Activated CD4-positive, alpha-beta T cell treated with anti-CD3 and anti-CD28 coated beads, Interleukin-2, amount 50 U/mL, for 16 hours (primary cell): Measurements from ENCODE around the gene FBXO9.

Source experiments
- DNase-seq: peaks from one replicate; pipeline ENCODE4 v3.0.0-alpha.2; 2020

FBXO9 gene

DNA sequence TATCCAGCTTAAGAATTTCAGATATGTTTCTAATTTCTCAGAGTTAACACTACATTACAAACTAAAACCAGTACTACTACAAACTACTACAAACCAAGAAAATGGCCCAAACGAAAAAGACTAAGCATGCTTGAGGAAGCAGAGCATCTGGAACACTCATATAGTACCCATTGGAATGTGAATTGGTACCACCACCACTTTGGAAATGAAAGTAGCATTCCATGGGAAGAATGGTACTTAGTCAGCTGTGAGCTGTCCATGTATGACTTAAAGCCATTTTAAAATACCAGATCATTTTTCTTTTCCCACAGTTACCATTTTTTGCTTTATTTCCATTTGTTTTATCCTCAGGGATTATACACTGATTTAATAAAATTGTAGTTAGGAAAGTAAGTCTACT, 30.5 kb downstream of the FBXO9 start:
- no peak for DNase-seq

DNA sequence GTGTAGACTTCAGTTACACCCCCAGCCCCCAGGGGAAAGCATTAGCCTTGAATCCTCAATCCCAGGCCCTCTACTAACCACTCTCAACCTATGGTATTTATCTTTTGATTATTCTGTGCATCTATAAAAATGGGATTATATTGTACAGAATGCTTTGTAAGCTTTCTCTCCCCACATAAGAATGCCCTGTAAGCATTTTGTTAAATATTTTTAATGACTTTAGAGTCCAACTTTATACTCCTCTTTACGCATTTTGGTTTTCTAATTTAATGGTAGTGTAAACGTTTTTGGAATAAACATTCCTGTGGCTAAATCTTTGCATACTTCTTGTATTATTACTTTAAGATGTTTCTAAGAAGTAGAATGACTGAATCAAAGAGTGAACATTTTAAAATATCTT, 35.4 kb downstream of the FBXO9 start:
- DNase-seq, result no peak

DNA sequence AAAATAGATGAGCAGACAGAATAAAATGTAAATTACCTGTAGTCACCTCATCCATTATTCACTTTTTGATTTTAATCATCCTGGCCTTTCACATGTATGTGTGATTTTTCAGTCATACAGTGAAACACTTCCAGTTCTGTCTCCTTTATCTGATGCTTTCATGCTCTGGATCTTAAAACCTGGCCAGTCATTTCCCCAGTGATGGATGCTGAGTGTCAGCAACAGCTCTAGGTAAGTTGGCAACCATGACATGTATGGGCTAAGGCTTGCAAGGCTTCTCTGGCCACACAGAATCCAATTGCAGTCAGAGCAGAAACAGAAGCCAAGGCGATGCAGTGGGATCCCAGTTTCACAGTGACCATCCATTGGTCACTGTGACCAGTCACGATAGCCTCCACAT, 35.8 kb downstream of the FBXO9 start:
- no peak for DNase-seq

DNA sequence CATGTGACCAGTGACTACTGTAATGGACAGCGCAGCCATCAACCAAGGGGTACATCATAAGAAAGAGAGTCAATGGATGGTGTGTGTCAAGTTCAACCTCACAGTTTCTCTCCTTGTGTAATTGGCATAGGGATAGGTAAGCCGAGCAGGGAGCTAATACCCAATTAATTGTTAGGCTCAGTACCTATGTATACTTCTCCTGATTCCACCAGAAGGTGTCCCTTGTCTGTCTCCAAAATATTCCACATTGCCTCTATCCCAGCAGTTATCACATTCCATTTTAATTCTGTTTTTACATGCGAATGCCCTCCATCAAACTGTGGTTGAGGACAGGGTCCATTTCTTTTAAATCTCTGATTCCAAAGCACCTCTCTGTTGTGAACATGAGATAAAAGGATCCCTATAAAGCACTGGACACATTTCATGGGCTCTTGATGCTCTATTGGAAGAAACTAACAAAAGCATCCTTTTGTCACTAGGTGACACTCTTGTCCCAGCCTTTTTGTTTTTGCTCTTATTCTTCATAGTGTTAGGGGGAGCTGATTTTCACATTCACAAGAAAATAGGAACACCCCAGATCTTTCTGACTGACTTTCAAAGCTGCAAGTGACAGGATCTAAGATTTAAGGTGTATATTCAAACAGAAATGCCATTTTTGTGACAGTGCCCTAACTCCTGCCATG, 38.9 kb downstream of the FBXO9 start:
- DNase-seq, result no peak

DNA sequence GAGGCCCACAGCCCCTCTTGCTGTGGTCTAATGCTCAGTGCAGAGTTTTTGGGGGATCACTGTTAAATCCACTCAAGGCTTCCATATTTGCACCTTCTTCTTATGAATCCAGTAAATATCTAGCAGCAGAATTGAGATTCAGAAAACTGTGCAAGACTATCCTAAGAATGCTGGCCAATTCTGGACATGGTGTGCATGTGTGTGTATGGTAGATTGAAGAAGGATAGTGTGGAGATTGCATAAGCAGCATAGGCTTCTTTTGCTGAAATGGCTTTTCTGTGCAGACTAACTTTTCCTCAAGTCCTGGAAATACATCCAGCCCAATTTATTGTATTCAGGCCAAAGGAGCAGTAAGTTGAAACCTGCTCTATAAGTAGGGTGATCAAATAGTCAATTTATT, 39.7 kb downstream of the FBXO9 start:
- no peak for DNase-seq

DNA sequence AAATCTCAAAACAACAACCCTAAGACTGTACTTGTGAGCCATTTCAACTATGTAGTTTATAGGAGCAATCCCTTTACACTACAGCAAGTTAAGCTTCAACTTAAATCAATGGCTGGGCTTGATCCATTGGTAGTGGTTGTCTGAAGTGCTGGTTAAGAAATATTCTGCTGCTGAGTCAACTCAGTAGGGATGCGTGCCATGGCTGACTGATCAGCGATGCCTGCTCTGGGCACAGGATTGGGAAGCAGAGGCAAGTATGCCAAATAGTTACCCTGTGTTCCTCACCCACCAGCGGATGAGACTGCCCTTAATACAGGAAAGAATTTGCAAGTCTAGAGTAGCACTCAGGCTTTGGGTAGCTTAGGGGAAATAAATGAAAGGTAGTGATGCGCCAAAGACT, 41.9 kb downstream of the FBXO9 start:
- no peak for DNase-seq

DNA sequence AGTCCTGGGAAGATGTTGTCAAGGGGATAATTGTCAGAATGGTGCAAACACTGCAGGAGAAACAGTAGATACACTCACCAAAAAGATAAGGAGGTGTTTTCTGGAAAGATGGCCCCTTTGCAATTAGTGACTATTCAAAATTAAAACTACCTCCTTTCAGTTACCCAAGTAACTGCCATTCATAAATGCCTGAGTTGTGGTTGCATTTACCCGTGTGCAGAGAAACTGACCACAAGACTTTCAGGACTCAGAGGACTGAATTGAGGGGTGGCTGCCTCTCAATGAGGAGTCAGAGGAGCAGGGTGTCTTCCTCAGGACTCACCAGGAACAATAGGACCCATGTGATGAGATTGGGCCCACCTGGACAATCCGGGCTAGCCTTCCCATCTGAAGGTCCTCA, 44.4 kb downstream of the FBXO9 start:
- peak; percentile 6 for DNase-seq

DNA sequence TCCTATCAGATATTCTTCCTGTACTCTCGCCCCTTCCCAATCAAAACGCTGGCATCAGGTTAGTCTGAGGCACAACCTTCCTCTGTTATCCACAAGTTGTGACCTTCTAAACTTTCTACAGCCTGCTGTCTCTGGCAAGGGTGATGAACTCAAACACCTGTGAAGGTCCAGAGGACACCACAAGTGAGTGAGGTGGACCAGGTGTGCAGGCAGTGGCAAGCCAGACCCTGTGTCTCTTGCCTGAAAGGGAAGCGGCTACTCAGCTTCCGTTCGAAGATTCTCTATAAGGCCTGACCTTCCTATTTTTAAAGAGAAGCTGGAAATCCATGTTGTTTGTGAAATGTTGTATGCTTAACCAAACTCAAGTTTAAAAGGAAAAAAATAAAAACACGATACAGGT, 46.7 kb downstream of the FBXO9 start:
- DNase-seq, result no peak

DNA sequence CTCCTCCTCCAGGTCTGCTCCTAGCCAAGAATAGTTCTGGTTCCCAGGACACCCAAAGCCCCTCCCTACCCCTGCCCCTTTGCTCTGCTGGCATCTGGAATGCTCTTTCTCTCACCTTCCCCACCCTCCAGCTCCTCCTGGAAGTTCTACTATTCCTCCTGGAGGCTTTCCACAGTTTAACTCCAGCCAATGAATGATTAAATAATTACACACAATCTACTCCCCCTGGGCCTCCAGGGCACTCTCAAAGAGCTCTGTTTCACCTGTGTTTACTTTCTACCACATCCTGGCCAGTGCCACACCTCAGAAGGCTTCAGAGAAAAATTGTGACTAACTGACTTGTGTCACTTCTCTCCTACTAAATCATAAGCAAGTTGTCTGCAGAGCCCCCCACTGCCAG, 47.2 kb downstream of the FBXO9 start:
- no peak for DNase-seq

DNA sequence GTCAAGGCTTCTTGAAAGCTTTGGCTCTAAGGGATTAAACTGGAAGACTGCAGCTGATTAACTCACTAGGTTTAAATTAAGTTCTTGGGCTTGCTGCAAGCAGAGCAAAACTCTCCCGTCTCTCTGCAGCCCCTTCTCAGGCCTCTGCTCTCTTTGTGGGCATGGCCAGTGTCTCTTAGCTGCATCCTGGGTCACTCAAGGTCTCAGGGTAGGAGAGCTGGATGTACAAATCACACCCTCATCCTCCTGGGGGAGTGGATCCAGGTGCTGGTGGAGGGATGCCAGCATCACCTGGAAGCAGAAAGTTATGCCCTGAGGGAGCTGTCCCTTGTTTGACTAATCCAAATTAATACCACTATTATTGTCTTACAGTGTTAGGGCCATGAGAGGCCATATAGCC, 47.7 kb downstream of the FBXO9 start:
- no peak for DNase-seq

DNA sequence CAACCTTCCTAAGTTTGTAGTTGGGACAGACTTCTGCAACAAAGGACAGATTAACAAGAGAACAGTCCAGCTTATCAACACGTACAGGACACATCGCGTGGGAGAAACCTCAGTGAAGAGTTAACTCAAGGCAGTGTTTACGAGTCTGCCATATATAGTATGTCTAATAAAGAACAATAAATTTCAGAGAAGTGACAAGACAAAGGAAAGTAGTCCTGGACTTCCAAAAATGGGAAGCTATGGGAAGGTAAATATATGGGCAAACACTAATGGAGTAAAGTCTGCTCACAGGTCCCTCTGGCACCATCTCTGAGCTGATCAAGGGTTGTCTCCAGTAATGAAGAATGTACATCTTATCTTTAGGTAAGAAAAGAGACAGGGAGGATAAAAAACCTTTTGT, 48.5 kb downstream of the FBXO9 start:
- DNase-seq, result no peak

DNA sequence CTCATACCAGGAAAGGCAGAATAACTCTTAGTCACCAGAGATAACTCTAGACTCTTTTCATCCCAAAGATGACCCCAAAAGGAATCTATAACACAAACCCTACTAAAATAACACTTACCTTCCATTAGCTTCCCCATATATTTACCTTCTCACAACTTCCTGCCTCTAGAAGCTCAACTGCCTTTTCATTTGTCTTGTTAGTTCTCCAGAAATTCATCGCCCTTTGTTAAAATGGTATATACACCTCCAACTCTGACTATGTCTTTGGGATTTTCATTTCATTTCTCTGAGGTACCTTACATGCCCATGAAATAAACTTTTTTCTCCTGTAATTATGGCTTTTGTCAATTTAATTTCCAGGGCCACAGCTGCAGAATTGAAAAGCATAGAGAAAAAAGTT, 49.9 kb downstream of the FBXO9 start:
- DNase-seq, result no peak

DNA sequence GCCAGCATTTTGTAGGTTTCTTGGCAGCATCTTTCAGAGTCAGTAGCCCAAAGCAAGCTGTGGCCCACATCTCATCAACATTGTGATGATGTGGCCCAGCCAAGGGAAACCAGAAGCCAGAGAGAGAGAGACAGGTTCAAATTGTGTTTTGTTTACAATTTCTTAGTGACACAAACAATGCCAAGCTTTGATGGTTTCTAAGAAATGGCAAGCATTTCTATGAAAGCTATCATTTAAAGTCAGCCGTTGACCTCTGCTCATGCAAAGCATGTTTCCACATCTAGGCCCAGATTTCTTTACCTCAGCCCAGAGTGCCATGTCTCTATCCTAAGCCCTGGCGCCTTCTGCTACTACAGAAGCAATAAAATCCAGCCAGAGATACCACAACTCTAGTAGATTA, 50.5 kb downstream of the FBXO9 start:
- DNase-seq, result no peak

DNA sequence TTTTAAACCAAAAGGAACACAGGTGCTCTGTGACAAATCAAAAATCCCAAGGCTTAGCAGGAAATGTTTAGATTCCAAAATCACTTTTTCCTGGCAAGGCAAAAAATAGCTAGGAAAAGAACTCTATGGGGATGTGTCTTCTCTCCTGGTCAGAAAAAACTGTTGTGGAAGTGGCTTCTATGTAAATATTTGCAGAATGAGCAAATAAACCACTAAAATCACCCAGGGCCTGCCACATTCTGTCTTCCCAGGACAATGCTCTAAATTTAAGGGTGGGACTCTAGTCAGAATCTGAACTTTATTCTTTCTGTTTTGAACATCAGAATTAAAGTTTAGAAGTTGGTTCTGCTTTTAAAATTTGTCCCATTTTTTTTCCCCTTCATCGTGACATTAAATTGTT, 54.1 kb downstream of the FBXO9 start:
- DNase-seq, result no peak

DNA sequence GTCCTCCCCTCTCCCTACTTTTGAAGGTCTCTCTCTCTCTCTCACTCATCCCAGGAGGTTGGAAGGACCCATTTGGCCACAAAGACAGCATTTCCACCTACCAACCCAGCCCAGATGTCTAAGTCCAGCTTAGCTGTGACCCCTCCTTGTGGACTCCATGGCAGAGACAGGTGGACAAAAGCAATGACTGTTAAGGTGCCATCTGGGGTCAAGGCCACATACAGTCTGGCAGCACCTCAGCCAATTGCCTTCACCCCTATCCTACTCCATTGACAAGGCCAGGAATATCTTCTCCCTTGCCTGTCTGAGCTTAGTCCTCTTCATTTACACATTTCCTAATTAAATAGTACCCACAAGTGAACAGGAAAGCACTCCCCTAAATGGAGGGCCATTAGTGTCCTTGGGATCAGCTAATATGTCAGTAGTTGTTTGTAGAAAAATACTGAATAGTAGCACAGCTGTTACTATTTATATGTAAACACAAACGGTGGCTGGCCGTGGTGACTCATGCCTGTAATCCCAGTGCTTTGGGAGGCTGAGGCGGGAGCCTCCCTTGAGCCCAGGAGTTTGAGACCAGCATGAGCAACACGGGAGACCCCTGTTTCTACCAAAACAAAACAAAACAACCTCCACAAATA, 54.7 kb downstream of the FBXO9 start:
- DNase-seq, result no peak

DNA sequence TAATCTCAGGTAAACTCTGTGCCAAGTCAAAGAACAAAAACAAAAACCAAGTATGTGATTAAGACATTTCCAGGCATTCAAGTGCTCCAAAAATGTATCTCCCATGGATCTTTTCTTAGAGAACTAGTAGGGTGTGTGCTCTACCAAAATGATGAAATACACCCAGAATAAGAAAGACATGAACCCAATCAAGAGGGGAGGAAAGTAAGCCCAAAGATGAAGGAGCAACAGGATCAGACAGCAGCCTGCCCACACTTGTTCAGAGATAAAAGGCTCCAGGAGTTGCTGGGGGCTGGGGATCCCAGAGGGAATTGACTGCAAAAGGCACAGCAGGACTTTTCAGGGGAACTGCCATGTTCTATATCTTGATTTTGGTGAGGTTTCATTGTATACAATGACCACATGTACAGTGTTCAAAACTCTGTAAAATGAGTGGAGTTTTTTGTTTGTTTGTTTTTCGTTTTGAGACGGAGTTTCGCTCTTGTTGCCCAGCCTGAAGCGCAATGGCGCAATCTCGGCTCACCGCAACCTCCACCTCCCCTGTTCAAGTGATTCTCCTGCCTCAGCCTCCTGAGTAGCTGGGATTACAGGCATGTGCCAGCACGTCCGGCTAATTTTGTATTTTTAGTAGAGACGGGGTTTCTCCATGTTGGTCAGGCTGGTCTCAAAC, 59.1 kb downstream of the FBXO9 start:
- no peak for DNase-seq

DNA sequence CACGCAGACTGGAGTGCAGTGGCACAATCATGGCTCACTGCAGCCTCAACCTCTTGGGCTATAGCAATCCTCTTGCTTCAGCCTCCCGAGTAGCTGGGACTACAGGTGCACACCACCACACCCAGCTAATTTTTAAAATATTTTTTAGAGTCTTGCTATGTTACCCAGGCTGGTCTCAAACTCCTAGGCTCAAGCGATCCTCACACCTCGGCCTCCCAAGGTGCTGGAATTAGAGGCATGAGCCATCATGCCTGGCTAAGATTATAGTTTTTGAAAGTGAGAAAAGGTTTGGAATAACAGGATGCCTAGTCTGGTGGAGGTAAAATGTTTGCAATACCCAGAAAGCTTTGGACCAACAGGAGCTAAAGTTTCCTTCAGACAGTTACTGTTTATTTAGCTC, 60.1 kb downstream of the FBXO9 start:
- no peak for DNase-seq

DNA sequence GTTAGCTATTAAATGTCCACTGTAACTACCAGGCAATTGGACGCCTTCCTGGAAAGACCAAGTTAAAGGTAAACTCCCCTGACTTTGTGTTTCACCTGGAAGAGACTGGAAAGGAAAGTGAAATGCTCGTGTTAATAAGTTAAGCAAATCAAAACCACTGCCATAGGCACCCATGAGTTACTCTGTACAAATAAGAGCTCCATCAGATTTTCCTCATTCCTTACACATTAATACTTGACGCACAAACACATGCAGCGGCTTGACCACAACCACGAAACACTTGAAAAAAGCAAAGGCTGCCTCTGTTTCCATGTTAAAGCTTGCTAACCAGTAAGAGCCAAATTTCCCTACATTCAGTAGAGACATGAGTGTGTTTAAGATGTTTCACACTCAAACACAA, 63.6 kb downstream of the FBXO9 start:
- no peak for DNase-seq

DNA sequence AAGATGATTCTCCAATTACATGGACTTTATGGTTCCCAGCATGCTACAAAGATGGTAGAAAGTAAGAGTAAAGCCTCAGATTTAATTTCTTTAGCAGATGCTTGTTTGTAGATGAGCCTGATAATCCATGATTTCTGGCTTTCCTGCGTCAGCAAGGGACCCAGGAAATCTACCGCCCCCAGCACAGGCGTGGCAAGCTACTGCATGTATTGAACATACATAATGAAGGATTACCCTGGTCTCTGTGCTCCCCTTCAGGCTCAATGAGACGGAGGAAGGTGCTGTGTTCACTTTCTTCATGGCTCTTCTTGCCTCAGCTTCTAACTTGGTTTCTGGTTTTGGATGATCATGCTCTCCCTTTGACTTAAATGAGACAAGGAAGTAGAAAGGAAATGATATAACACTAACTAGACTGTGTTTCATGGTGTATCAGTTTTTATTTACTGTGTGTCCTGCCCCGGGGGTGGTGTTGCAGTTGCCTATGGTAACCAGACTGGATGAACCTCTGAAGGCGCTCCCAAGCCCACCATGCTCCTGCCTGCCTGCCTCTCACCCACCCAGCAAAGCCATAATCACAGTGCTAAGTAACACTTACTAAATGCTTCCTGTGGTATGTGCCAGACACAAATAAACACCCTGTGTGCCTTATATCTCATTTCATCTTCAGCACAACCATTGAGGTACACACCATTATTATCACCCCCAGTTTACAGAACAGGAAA, 65.5 kb downstream of the FBXO9 start:
- DNase-seq, result no peak

DNA sequence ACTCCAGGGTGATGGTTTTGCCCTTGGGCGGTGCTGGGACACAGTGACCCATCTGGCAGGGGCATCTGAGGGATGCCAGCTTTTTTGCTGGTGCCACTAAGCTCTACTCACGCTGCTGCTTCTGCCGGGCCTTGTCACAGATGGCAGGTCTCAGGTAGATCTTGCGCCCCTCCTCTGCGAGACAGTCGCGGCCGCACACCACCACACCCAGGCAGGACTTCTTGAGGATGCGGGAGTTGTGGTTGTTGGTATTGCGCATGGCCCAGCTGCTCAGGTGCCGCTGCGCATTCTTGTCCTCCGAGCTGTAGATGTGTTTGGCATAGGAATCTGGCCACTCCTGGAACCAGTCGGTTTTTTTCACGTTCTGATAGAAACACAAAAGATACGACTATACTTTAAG, 68.8 kb downstream of the FBXO9 start:
- no peak for DNase-seq

DNA sequence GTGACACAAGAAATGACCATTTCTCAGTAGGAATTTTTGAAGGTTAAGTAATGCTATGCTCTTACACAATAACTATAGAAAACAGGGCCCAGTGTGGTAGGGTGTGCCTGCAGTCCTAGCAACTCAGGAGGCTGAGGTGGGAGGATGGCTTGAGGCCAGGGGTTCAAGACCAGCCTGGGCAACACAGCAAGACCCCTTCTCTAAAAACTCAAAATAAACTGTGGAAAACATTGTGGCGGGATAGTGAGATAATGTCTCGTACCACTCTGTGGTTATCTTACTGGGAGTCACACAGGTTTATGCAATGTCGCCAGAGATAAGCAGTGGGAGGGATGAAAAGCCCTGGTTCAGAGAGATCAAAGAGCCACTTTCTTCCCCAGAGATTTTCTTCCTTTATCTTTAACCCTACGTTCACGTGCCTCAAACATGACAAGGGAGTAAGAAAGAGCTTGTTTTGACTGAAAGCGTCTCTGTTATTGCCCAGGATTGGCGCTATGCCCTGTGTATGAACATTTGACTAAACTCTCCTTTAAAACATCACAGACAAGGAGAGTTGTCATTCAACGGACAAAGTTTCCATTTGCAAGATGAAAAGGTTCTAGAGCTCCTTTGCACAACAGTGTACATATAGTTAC, 69.5 kb downstream of the FBXO9 start:
- DNase-seq, result no peak

DNA sequence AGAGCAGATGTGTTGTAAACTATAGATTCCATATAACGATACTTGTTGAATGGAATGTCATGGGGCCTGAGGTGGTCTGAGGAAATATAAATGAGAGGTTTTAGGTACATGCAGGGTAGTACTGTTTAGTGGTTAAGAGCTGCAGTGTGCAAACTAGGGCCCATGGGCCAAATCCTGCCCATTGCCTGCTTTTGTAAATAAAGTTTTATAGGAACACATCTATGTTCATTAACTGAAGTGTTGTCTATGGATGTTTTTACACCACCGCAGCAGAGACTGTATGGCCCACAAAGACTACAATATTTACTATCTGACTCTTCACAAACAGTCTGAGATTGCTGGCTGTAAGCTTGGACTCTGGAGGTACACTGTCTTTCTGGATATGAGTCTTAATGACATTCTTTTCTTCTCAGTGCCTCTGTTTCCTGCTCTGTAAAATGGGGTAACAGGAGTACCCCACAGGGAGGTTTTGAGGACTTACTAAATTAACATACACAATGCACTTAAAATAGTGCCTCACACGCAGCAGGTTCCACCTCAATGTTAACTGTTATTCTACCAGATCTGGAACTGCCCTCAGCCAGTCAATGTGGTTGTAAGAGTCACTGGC, 70.9 kb downstream of the FBXO9 start:
- DNase-seq, result no peak

DNA sequence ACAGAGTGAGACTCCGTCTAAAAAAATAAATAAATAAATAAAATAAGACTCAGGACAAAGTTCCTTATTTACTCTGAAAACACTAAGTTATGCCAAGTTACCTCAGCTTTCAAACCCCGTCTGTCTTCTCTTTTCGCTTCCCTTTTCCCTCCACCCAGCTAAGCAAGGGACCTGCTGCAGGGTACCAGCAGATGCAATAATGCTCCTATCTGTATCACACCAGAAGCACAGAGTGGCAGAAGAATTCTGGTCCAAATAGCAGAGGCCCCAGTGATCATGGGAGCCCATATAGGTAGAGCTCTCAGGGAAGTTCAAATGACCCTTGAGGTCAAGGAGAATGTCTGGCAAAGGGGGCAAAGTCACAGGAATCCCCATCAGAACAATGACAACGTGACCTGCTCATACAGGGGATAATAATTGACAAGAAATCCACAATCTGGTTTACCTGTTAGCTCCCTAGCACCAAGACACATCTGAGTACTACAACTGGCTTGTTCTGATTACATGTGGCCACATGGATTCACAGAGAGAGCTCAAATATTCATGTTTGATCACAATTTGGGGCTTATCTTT, 74.7 kb downstream of the FBXO9 start:
- no peak for DNase-seq
